K562 (cell line): ENCODE results near the gene CHD6. TPM values are rescaled to one million over a fixed set of nuclear protein-coding genes. Genes with fewer than 3 reads are reported as not detected.

Source experiments
- CBFA2T2 ChIP-seq: fragments of 450-650 bp; conservative IDR thresholded peaks from 2 replicates; pipeline ENCODE4 v1.6.1; 2017; ENCODE audit warnings: mild to moderate bottlenecking
- CEBPB ChIP-seq: fragments of 450-650 bp; IDR thresholded peaks from 2 replicates; pipeline ENCODE4 v1.6.1; 2016; ENCODE audit warnings: missing genetic modification characterization, missing compliant biosample characterization
- CTCF ChIP-seq, 3 experiments: IDR thresholded peaks in 2 of 3; conservative IDR thresholded peaks in 1 of 3; 2 replicates each; pipeline ENCODE4 v1.5.1; 2011 to 2012; ENCODE audit warnings: low read length in 3 of 3, mild to moderate bottlenecking in 3 of 3, control low read depth in 2 of 3, improper control_type of control experiment in 1 of 3, inconsistent platforms in 1 of 3, low read depth in 1 of 3, mixed read lengths in 1 of 3, moderate library complexity in 1 of 3; ENCODE audit not compliant: insufficient read depth in 2 of 3
- ELF1 ChIP-seq: fragments of 200-800 bp; sonication (Bioruptor generic); IDR thresholded peaks from 2 replicates; pipeline ENCODE4 v1.6.1; 2016; ENCODE audit warnings: missing genetic modification characterization, missing compliant biosample characterization
- FOS ChIP-seq: IDR thresholded peaks from 3 replicates; pipeline ENCODE4 v1.6.1; 2011; ENCODE audit not compliant: insufficient read length; ENCODE audit errors: extremely low read depth
- LEF1 ChIP-seq: fragments of 450-650 bp; IDR thresholded peaks from 2 replicates; pipeline ENCODE4 v1.6.1; 2016; ENCODE audit warnings: mild to moderate bottlenecking
- NFYB ChIP-seq: IDR thresholded peaks from 2 replicates; pipeline ENCODE4 v1.6.1; 2011; ENCODE audit warnings: mild to moderate bottlenecking, moderate library complexity; ENCODE audit not compliant: insufficient read length; ENCODE audit errors: extremely low read depth
- UBTF ChIP-seq, 2 experiments: IDR thresholded peaks; 2 replicates each; pipeline ENCODE4 v1.6.1; 2012; ENCODE audit warnings: improper control_type of control experiment in 2 of 2, low read depth in 2 of 2, low read length in 2 of 2, borderline replicate concordance in 1 of 2
- USF2 ChIP-seq: sonication (generic); formaldehyde crosslinking; IDR thresholded peaks from 2 replicates; pipeline ENCODE4 v1.5.0; 2020; ENCODE audit warnings: missing genetic modification reagents
- ZBTB40 ChIP-seq, 2 experiments: fragments of 450-650 bp in 1 of 2; sonication (generic) in 1 of 2; formaldehyde crosslinking in 1 of 2; IDR thresholded peaks; 2 replicates each; pipeline versions ENCODE4 v1.7.1 to v1.9.0; 2016 to 2022; ENCODE audit warnings: inconsistent platforms in 1 of 2, mild to moderate bottlenecking in 1 of 2, missing genetic modification reagents in 1 of 2
- polyA plus RNA-seq, 8 experiments: library from polyadenylated mRNA; depleted of rRNA in 4 of 8; stranded (reverse) in 5 of 8; unstranded in 3 of 8; fragments of >200 nt; fragmentation: Nextera tagmentation in 2 of 8; fragmentation: Illumina TruSeq in 1 of 8; extraction: Ambion mirVana in 2 of 8; extraction: Trizol in 1 of 8; gene quantifications; 2 replicates each; pipeline versions ENCODE4 v1.2.1 to v1.2.3, GENCODE V29; 2011 to 2014; ENCODE audit warnings: inconsistent platforms in 1 of 8, missing spikeins in 1 of 8
- total RNA-seq, 7 experiments: library from RNA; depleted of rRNA in 6 of 7; stranded (reverse); fragments of >200 nt in 6 of 7; fragmentation: Illumina TruSeq in 2 of 7; extraction: Trizol in 2 of 7; gene quantifications; 2 replicates each; pipeline versions ENCODE4 v1.2.1 to v1.2.3, GENCODE V29; 2011 to 2021; ENCODE audit warnings: low replicate concordance in 1 of 7

CHD6 gene
- total and polyA plus RNA-seq, 9 of the 15 experiments (the other 6 are each of a cell fraction or from before 2014, with no cell fraction given): 3.9 to 24.2 (median 12.8) TPM

- no peak for TF ChIP-seq UBTF (IDR thresholded peaks at IDR 0.05; ENCODE audit: borderline replicate concordance in 1 of 2, low read depth in 2 of 2, low read length in 2 of 2)
- TF ChIP-seq ZBTB40 (IDR thresholded peaks at IDR 0.05): peak; percentile 58; the same call in 1 of the 2 replicates
- TF ChIP-seq ZBTB40 (CRISPR knock-in tag; IDR thresholded peaks at IDR 0.05): no peak
- no peak for TF ChIP-seq LEF1
- peak; percentile 78 for TF ChIP-seq FOS
- TF ChIP-seq CTCF (IDR thresholded peaks at IDR 0.05 in 2 of 3, conservative IDR thresholded peaks at IDR 0.05 in 1 of 3; ENCODE audit: insufficient read depth in 2 of 3, low read depth in 1 of 3, low read length in 3 of 3): no peak
- TF ChIP-seq NFYB: peak; percentile 100
- peak; percentile 91 for TF ChIP-seq USF2 (CRISPR knock-in tag)
- 0 out of 2 replicates have a peak, but pooled peaks have one; percentile 28 for TF ChIP-seq CBFA2T2
- TF ChIP-seq ELF1 (tag): 0 out of 2 replicates have a peak, but pooled peaks have one; percentile 38
- no peak for TF ChIP-seq CEBPB
Measured at GRCh38 chr20:41664584-41664983, 46.4 kb upstream of the CHD6 start (continued).
